ENCODE data around the gene AGPS. TPM values are rescaled to one million over a fixed set of nuclear protein-coding genes. Genes with fewer than 3 reads are reported as not detected.

The AGPS gene
- total RNA-seq, 1 experiment from 2014 or later, result 60.9 TPM

DNA sequence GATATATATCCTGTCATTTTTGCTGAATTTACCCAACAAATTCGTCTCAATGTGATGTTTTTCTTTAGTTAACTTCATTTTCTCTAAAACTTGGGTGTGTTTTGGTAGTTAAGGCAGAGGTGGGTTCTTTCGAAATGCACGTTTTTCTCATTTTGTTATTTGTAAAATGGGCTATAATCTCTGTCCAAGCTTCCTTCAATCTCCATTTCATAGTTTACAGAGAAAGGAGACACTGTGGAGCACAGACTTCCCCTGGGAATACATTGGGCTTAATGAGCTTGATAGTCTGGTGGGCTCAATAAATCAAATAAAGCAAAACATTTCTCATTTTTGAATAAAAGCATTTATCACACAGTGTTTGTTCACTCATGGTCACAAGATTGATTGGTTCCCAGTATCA lies 145.1 kb downstream of the AGPS start:
- Histone ChIP-seq H2AFZ (ENCODE audit: low read length) (no peak overlapping the region), H3K14ac (ENCODE audit: insufficient read depth, low read length) (no peak overlapping the region), H4K5ac (ENCODE audit: insufficient read length, low read depth, low read length) (no peak overlapping the region), H2BK15ac (ENCODE audit: low read depth, low read length) (no peak overlapping the region), H3T11ph (ENCODE audit: low read length) (no peak overlapping the region), H3K9ac (ENCODE audit: extremely low read depth, insufficient read length, low read length) (no peak overlapping the region), H2BK120ac (ENCODE audit: low read depth, low read length, poor library complexity, severe bottlenecking) (no peak overlapping the region), H3K23ac (ENCODE audit: insufficient read length, low read depth, low read length) (no peak overlapping the region), H4K8ac (replicated peaks; ENCODE audit: insufficient read length, low read depth, low read length) (no peak overlapping the region), H3K23me2 (ENCODE audit: insufficient read length, low read depth, low read length, poor library complexity, severe bottlenecking) (no peaks in the 10 kb centered on the region), H2BK12ac (ENCODE audit: insufficient read length, low read depth, low read length) (no peak overlapping the region), H2BK5ac (ENCODE audit: insufficient read length, low read length) (no peak overlapping the region), H4K91ac (ENCODE audit: insufficient read length, low read depth, low read length) (no peak overlapping the region), H3K18ac (ENCODE audit: insufficient read length, low read depth, low read length) (no peak overlapping the region), H3K9me3 (ENCODE audit: control insufficient read depth, low read depth, low read length) (no peaks in the 10 kb centered on the region), H3K27me3 (ENCODE audit: insufficient read depth, low read length) (no peaks in the 10 kb centered on the region), H3K27ac (ENCODE audit: insufficient read length, low read depth, low read length) (no peak overlapping the region), H2BK20ac (ENCODE audit: low read depth, low read length, poor library complexity, severe bottlenecking) (no peak overlapping the region), H3K4me2 (ENCODE audit: insufficient read depth, insufficient read length, low read length) (no peak overlapping the region), H2AK5ac (ENCODE audit: insufficient read length, low read length) (no peak overlapping the region), H3K4ac (ENCODE audit: low read depth, low read length) (no peak overlapping the region), H3K4me1 (ENCODE audit: insufficient read depth, low read length) (peaks cover 7% of the 10 kb centered on the region; the same call in 1 of the 2 replicates), H3K79me1 (ENCODE audit: insufficient read depth, low read depth, low read length, poor library complexity, severe bottlenecking) (no peaks in the 10 kb centered on the region), H4K20me1 (ENCODE audit: control insufficient read depth, insufficient read depth, insufficient read length) (no peaks in the 10 kb centered on the region), H3K79me2 (ENCODE audit: insufficient read depth, low read length) (no peaks in the 10 kb centered on the region), H3K56ac (ENCODE audit: insufficient read length, low read depth, low read length) (no peak overlapping the region)
- Mint-ChIP-seq H3K36me3 (ENCODE audit: insufficient read depth in 1 of 3, low read depth in 3 of 3) (peaks cover 0 to 6% (median 0%) of the 10 kb centered on the region in 3 experiments; a peak in 1 of 7 replicates), H3K4me3 (no peak overlapping the region), H3K9me3 (no peaks in the 10 kb centered on the region; a peak in 1 of 5 replicates), H3K4me1 (peaks cover 16 to 31% of the 10 kb centered on the region in 2 experiments), H3K27ac (no peak overlapping the region; a peak in 1 of 7 replicates), H3K27me3 (ENCODE audit: low read depth) (no peaks in the 10 kb centered on the region)
- no peak for DNase-seq
- WGBS (ENCODE audit: extremely low coverage, insufficient read length, low lambda C conversion rate), result no CpG with 5 or more reads among the region's 3 CpGs
- TF ChIP-seq, protein P1, sequence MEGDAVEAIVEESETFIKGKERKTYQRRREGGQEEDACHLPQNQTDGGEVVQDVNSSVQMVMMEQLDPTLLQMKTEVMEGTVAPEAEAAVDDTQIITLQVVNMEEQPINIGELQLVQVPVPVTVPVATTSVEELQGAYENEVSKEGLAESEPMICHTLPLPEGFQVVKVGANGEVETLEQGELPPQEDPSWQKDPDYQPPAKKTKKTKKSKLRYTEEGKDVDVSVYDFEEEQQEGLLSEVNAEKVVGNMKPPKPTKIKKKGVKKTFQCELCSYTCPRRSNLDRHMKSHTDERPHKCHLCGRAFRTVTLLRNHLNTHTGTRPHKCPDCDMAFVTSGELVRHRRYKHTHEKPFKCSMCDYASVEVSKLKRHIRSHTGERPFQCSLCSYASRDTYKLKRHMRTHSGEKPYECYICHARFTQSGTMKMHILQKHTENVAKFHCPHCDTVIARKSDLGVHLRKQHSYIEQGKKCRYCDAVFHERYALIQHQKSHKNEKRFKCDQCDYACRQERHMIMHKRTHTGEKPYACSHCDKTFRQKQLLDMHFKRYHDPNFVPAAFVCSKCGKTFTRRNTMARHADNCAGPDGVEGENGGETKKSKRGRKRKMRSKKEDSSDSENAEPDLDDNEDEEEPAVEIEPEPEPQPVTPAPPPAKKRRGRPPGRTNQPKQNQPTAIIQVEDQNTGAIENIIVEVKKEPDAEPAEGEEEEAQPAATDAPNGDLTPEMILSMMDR (conservative IDR thresholded peaks at IDR 0.05), result no peak
